Bronchial epithelial cell (primary cell): Measurements from ENCODE around the gene SMDT1. TPM values are rescaled to one million over a fixed set of nuclear protein-coding genes. Genes with fewer than 3 reads are reported as not detected.

Experiments used
- DNase-seq: peaks from one replicate; pipeline ENCODE4 v3.0.0-alpha.2; 2010; ENCODE audit warnings: low read depth
- FAIRE-seq: peaks from 2 replicates; lab custom pipeline; 2011; peaks lifted over from hg19 to GRCh38; lab: Jason Lieb, UNC
- H3K27me3 ChIP-seq: 2 replicates; pipeline ENCODE4 v1.5.1; 2011; ENCODE audit warnings: low read length; ENCODE audit not compliant: control insufficient read depth, insufficient read depth
- H3K36me3 ChIP-seq: 2 replicates; pipeline ENCODE4 v1.5.1; 2011; ENCODE audit warnings: low read length; ENCODE audit not compliant: control insufficient read depth, insufficient read depth
- H3K4me3 ChIP-seq: 2 replicates; pipeline ENCODE4 v1.5.1; 2011; ENCODE audit warnings: mild to moderate bottlenecking, low read depth, low read length, control low read depth
- CTCF ChIP-seq: IDR thresholded peaks from 2 replicates; pipeline ENCODE4 v1.5.1; 2011; ENCODE audit warnings: mild to moderate bottlenecking, moderate library complexity, low read length, control low read depth, inconsistent platforms; ENCODE audit not compliant: insufficient read depth, severe bottlenecking
- total RNA-seq: library from RNA; depleted of rRNA; stranded (reverse); fragments of >200 nt; gene quantifications from 2 replicates; pipeline ENCODE4 v1.2.1, GENCODE V29; 2014

The SMDT1 gene
- total RNA-seq, 1 donor from 2014 or later: 5.5 TPM

- FAIRE-seq (no peak), DNase-seq (no peak)
- Histone ChIP-seq H3K27me3 (no peaks in the 10 kb centered on the region), H3K36me3 (peaks cover 3% of the 10 kb centered on the region), H3K4me3 (no peak overlapping the region)
- no peak for TF ChIP-seq CTCF
These were observed 1.9 kb upstream of the SMDT1 start for GRCh38 chr22:42077486-42078125.

DNA sequence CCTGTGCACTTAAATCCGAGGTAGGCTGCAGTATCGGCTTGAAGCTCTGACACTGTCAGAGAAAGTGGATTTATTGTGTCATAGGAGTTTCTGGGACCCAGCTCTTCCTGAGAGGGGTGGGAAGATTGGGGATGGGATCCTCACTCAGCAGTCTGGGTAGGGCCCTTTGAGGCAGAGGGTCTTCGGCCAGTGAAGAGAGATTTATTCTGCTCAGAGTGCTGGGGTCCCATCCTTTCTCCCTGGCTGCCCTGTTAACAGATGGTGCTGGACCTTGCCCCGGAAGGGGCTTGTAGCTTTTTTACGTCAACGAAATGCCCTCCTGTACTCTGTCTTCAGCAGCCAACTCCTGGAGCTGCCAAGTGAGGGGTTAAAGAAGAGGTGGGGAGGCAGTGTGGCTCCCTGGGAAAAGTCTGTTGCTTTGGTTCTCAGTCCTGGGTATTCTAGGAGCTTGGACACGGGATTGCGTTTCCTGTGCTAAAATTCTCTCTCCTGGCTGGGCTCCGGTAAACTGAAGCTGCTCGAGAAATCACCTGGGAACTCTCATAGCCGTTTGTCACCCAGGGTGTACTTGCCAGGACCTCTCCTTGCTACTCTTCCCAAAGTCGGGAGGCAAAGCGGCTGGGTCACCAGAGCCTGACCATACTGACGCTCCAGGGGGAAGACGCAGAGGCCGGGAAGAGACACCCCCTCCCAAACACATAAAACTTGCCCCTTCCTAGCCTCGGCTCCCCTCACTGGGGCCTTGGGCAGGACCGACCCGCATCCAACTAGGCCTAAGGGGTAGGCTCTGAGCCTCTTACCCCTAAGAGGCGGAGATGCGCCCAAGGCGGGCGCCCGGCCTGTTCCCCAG is 806 bp upstream of the SMDT1 start:
- DNase-seq (no peak), FAIRE-seq (no peak)
- TF ChIP-seq CTCF: no peak
- H3K4me3 ChIP-seq: peak overlapping the region; percentile 59
- peaks cover 3% of the 10 kb centered on the region for H3K36me3 ChIP-seq
- H3K27me3 ChIP-seq: no peaks in the 10 kb centered on the region

DNA sequence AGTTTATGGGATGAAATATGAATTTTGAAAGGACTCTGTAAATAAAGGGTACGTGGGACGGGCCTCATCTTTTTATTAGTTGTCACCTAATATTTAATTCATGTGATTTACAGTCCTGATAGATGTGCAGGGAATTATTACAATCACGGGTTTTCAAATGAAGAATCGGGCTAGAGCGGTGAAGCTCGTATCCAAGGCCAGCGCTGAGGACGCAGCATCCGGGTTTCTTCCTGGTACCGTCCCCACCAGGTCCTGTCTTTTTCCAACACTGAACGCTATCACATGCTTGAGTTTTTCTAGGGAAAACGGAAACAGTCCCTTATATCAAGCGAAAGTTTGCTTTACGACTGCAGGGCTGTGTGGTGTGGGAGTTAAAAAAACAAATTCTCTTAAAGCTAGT is 787 bp downstream of the SMDT1 start:
- no peaks in the 10 kb centered on the region for H3K27me3 ChIP-seq
- peaks cover 5% of the 10 kb centered on the region for H3K36me3 ChIP-seq
- TF ChIP-seq CTCF: no peak
- H3K4me3 ChIP-seq: peak overlapping the region; percentile 59
- FAIRE-seq (no peak), DNase-seq (no peak)

GRCh38 chr22:42083119-42083518 is 3.6 kb downstream of the SMDT1 start:
- Histone ChIP-seq H3K36me3 (peaks cover 8% of the 10 kb centered on the region), H3K27me3 (no peaks in the 10 kb centered on the region), H3K4me3 (no peak overlapping the region)
- no peak for TF ChIP-seq CTCF
- no peak for FAIRE-seq
- DNase-seq: no peak

DNA sequence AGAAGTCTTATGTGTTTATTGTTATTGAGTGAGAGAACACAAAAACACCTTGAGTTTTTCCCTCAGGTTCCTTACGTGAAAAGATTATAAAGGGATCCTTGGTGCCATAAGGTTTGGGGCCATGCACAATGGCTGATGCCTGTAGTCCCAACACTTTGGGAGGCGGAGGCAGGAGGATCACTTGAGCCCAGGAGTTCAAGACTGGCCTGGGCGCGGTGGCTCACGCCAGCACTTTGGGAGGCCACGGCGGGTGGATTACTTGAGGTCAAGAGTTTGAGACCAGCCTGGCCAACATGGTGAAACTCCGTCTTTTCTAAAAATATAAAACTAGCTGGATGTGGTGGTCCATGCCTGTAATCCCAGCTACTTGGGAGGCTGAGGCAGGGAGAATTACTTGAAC is 5.4 kb downstream of the SMDT1 start:
- DNase-seq (no peak), FAIRE-seq (no peak)
- Histone ChIP-seq H3K36me3 (peaks cover 8% of the 10 kb centered on the region), H3K4me3 (no peak overlapping the region), H3K27me3 (no peaks in the 10 kb centered on the region)
- no peak for TF ChIP-seq CTCF
